ENCODE results near the gene KEL. TPM values are rescaled to one million over a fixed set of nuclear protein-coding genes. Genes with fewer than 3 reads are reported as not detected.

The KEL gene
- total and polyA plus RNA-seq, 2 experiments from 2014 or later: 8.7 to 12.8 TPM

GRCh38 chr7:142899661-142900060, 62.5 kb downstream of the KEL start:
- Histone ChIP-seq H3K36me3 (replicated peaks; ENCODE audit: insufficient read depth, low read depth) (no peaks in the 10 kb centered on the region), H3K9me3 (ENCODE audit: low read depth) (peaks cover 3% of the 10 kb centered on the region), H3K9me2 (replicated peaks; ENCODE audit: insufficient read depth) (no peaks in the 10 kb centered on the region), H3K4me1 (ENCODE audit: insufficient read depth) (peaks cover 16% of the 10 kb centered on the region), H3K27ac (no peak overlapping the region), H3K79me2 (no peaks in the 10 kb centered on the region), H2AFZ (no peak overlapping the region), H3K4me2 (no peak overlapping the region), H4K20me1 (ENCODE audit: insufficient read depth, poor library complexity, severe bottlenecking) (no peaks in the 10 kb centered on the region), H3K27me3 (no peaks in the 10 kb centered on the region), H3K4me3 (no peak overlapping the region)
- DNase-seq (ENCODE audit: low spot score): no peak
- TF ChIP-seq CTCF (IDR thresholded peaks at IDR 0.05; ENCODE audit: poor library complexity) (no peak), EZH2phosphoT487 (IDR thresholded peaks at IDR 0.05; ENCODE audit: low read depth, severe bottlenecking, unreplicated experiment) (no peak), EZH2 (IDR thresholded peaks at IDR 0.05; ENCODE audit: borderline replicate concordance) (no peak)
- 66% methylated on average over 3 of the region's 3 CpGs for WGBS (ENCODE audit: low lambda C conversion rate, missing lambda C conversion rate)

GRCh38 chr7:142898377-142899170, 63.6 kb downstream of the KEL start:
- 54% methylated on average over 3 of the region's 3 CpGs for WGBS (ENCODE audit: low lambda C conversion rate, missing lambda C conversion rate)
- peaks cover 22% of the 10 kb centered on the region for H3K4me1 ChIP-seq (ENCODE audit: insufficient read depth)

GRCh38 chr7:142897691-142898090, 64.5 kb downstream of the KEL start:
- H3K79me2 ChIP-seq: no peaks in the 10 kb centered on the region
- H4K20me1 ChIP-seq (ENCODE audit: insufficient read depth, poor library complexity, severe bottlenecking): no peaks in the 10 kb centered on the region
- H3K4me1 ChIP-seq (ENCODE audit: insufficient read depth): peaks cover 22% of the 10 kb centered on the region
- H2AFZ ChIP-seq: no peak overlapping the region
- H3K27me3 ChIP-seq: no peaks in the 10 kb centered on the region
- H3K27ac ChIP-seq: no peak overlapping the region
- no peak for DNase-seq (ENCODE audit: low spot score)
- 97% methylated on average over 7 of the region's 7 CpGs for WGBS (ENCODE audit: low lambda C conversion rate, missing lambda C conversion rate)
- H3K9me2 ChIP-seq (replicated peaks; ENCODE audit: insufficient read depth): no peaks in the 10 kb centered on the region
- H3K4me3 ChIP-seq: no peak overlapping the region
- no peak overlapping the region for H3K4me2 ChIP-seq
- H3K9me3 ChIP-seq (ENCODE audit: low read depth): no peaks in the 10 kb centered on the region
- TF ChIP-seq EZH2 (IDR thresholded peaks at IDR 0.05; ENCODE audit: borderline replicate concordance) (no peak), CTCF (IDR thresholded peaks at IDR 0.05; ENCODE audit: poor library complexity) (no peak)
- H3K36me3 ChIP-seq (replicated peaks; ENCODE audit: insufficient read depth, low read depth): no peaks in the 10 kb centered on the region

More at GRCh38 chr7:142898377-142899170, 63.6 kb downstream of the KEL start:
- Histone ChIP-seq H3K9me2 (replicated peaks; ENCODE audit: insufficient read depth) (no peaks in the 10 kb centered on the region), H3K9me3 (ENCODE audit: low read depth) (no peaks in the 10 kb centered on the region), H2AFZ (no peak overlapping the region), H3K79me2 (no peaks in the 10 kb centered on the region), H3K27me3 (no peaks in the 10 kb centered on the region), H3K36me3 (replicated peaks; ENCODE audit: insufficient read depth, low read depth) (no peaks in the 10 kb centered on the region), H3K4me3 (no peak overlapping the region), H4K20me1 (ENCODE audit: insufficient read depth, poor library complexity, severe bottlenecking) (no peaks in the 10 kb centered on the region), H3K27ac (no peak overlapping the region), H3K4me2 (no peak overlapping the region)
- no peak for DNase-seq (ENCODE audit: low spot score)
- no peak for TF ChIP-seq EZH2phosphoT487 (IDR thresholded peaks at IDR 0.05; ENCODE audit: low read depth, severe bottlenecking, unreplicated experiment)
- TF ChIP-seq CTCF (IDR thresholded peaks at IDR 0.05; ENCODE audit: poor library complexity): no peak
- TF ChIP-seq EZH2 (IDR thresholded peaks at IDR 0.05; ENCODE audit: borderline replicate concordance): no peak
